HEK293T (cell line): ENCODE data around the gene MMUT.

Experiments
- CTCF ChIA-PET: fragments of 350-600 bp; formaldehyde crosslinking; extraction: SDS; loops from one replicate; lab custom pipeline; 2021; ENCODE audit warnings: antibody characterized with exemption, inconsistent platforms; lab: Yijun Ruan, JAX
- POLR2A ChIA-PET: fragments of 350-600 bp; formaldehyde crosslinking; extraction: SDS; loops from one replicate; lab custom pipeline; 2020; ENCODE audit warnings: antibody characterized with exemption, inconsistent platforms; lab: Yijun Ruan, JAX
- DNase-seq: peaks from one replicate; pipeline ENCODE4 v3.0.0; 2012; ENCODE audit warnings: mixed read lengths; ENCODE audit errors: extremely low spot score
- FOXM1 ChIP-seq: fragments of 450-650 bp; IDR thresholded peaks from 2 replicates; pipeline ENCODE4 v1.6.1; 2017; ENCODE audit warnings: mild to moderate bottlenecking, borderline replicate concordance
- L3MBTL2 ChIP-seq: fragments of 450-650 bp; conservative IDR thresholded peaks from 2 replicates; pipeline ENCODE4 v1.6.1; 2016; ENCODE audit warnings: mild to moderate bottlenecking
- SP1 ChIP-seq: fragments of 450-650 bp; IDR thresholded peaks from 2 replicates; pipeline ENCODE4 v1.6.1; 2017
- TARDBP ChIP-seq: fragments of 450-650 bp; IDR thresholded peaks from 2 replicates; pipeline ENCODE4 v1.6.1; 2016

The MMUT gene

DNA sequence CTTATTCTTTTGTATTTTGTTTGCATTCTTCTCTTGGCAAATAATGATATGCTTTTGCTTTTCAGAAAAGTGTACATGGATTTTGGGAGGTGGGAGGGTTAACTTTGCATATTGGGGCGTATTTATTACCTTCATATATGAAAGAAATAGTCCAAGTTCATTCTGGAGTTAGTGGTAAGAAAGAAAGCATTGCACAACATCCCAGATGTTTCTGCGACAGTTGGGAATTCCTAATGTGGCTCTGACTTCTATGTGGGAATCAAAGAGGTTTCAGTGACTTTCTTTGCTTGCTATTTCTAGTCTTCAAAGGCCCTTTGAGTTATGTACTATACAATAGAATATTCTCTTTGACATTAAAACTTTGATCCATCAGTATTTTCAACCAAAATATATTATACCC, 78.1 kb downstream of the MMUT start:
- no peak for DNase-seq
- CTCF ChIA-PET: no interaction called here

More for the DNA sequence above, 78.1 kb downstream of the MMUT start:
- TF ChIP-seq FOXM1: no peak
- no peak for TF ChIP-seq L3MBTL2
- no peak for TF ChIP-seq SP1
- TF ChIP-seq TARDBP: no peak
- POLR2A ChIA-PET: no interaction called here
